Left ventricle myocardium inferior (tissue), 1 donor: ENCODE results near the gene CWC22. TPM values are rescaled to one million over a fixed set of nuclear protein-coding genes. Genes with fewer than 3 reads are reported as not detected.

Experiments
- DNase-seq: peaks from one replicate; pipeline ENCODE4 v3.0.0-alpha.2; 2020
- H3K27ac ChIP-seq: fragments of 200-600 bp; replicated peaks from 2 replicates; pipeline ENCODE4 v1.8.0; 2021
- H3K27me3 ChIP-seq: fragments of 200-600 bp; 2 replicates; pipeline ENCODE4 v1.8.0; 2021; ENCODE audit warnings: low read depth
- H3K36me3 ChIP-seq: fragments of 200-600 bp; 2 replicates; pipeline ENCODE4 v1.8.0; 2021
- H3K4me1 ChIP-seq: fragments of 200-600 bp; 2 replicates; pipeline ENCODE4 v1.8.0; 2021
- H3K4me3 ChIP-seq: fragments of 200-600 bp; 2 replicates; pipeline ENCODE4 v1.8.0; 2021; ENCODE audit warnings: mild to moderate bottlenecking, moderate library complexity
- H3K9me3 ChIP-seq: fragments of 200-600 bp; replicated peaks from 2 replicates; pipeline ENCODE4 v1.8.0; 2021
- intact Hi-C: fragments of 100-400 bp; cut with micrococcal nuclease; formaldehyde crosslinking; loops from one replicate; pipeline ENCODE4 v1.11.0; 2022
- total RNA-seq: library from RNA; stranded (reverse); fragmentation: NEBNext Ultra II Directional; extraction: Animal tissue kit (Norgen Biotek cat#: 25700); gene quantifications from one replicate; pipeline ENCODE4 v1.2.1, GENCODE V29; 2021
- TF ChIP-seq, protein P1 (sequence below): fragments of 200-600 bp; IDR thresholded peaks from 2 replicates; pipeline ENCODE4 v1.8.0; 2021; ENCODE audit warnings: antibody characterized with exemption, mild to moderate bottlenecking, borderline replicate concordance
- donor health status: DM: no; HTN: yes; CAD: no; lungs with severe emphysema.

The CWC22 gene
- total RNA-seq, 1 donor from 2014 or later = 12.0 TPM

DNA sequence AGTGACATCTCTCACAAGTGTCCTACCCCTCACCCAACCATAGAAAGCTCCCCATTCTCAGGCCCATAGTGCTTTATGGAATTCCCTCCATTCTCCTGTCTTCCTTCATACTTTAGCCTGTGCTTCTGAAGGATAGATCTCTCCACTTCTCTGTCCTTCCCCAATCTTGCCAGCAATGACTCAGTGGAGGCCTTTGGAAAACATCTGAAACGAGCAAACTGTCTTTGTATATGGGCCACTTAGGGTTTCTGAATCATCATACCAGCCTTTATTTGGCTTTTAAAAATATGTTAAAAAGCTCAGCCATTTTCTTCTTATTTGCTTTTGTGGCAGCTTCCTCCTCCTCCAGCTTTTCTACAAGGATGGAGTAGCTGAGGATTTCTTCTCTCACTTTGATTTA lies 80.1 kb downstream of the CWC22 start:
- H3K27me3 ChIP-seq = no peaks in the 10 kb centered on the region
- peaks cover 32% of the 10 kb centered on the region for H3K9me3 ChIP-seq
- TF ChIP-seq, protein P1, sequence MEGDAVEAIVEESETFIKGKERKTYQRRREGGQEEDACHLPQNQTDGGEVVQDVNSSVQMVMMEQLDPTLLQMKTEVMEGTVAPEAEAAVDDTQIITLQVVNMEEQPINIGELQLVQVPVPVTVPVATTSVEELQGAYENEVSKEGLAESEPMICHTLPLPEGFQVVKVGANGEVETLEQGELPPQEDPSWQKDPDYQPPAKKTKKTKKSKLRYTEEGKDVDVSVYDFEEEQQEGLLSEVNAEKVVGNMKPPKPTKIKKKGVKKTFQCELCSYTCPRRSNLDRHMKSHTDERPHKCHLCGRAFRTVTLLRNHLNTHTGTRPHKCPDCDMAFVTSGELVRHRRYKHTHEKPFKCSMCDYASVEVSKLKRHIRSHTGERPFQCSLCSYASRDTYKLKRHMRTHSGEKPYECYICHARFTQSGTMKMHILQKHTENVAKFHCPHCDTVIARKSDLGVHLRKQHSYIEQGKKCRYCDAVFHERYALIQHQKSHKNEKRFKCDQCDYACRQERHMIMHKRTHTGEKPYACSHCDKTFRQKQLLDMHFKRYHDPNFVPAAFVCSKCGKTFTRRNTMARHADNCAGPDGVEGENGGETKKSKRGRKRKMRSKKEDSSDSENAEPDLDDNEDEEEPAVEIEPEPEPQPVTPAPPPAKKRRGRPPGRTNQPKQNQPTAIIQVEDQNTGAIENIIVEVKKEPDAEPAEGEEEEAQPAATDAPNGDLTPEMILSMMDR = no peak
- H3K27ac ChIP-seq = no peak overlapping the region
- intact Hi-C loops = no loop called here
- H3K4me3 ChIP-seq = no peak overlapping the region
- H3K4me1 ChIP-seq = no peaks in the 10 kb centered on the region
- peaks cover 9% of the 10 kb centered on the region for H3K36me3 ChIP-seq
- DNase-seq = no peak

DNA sequence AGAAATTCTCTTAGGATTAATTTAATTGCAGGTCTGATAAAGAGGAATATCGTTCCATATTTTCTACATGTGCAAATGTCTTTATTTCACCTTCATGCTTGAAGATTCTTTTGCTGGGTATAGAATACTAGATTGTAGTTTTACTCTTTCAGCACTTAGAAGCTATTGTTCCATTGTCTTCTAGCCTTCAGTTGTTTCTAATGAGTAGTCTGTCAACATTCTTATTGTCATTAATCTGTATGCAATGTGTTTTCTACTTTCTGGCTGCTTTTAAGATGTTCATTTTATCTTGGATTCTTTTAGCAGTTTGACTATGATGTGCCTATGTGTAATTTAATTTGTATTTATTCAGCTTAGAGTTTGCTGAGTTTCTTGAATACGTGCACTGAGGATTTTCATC lies 81.4 kb downstream of the CWC22 start:
- no peak overlapping the region for H3K4me3 ChIP-seq
- H3K27me3 ChIP-seq = no peaks in the 10 kb centered on the region
- TF ChIP-seq, protein P1 = no peak
- DNase-seq = no peak
- H3K27ac ChIP-seq = no peak overlapping the region
- intact Hi-C loops = no loop called here
- peaks cover 9% of the 10 kb centered on the region for H3K36me3 ChIP-seq
- H3K9me3 ChIP-seq = peaks cover 32% of the 10 kb centered on the region
- no peaks in the 10 kb centered on the region for H3K4me1 ChIP-seq

DNA sequence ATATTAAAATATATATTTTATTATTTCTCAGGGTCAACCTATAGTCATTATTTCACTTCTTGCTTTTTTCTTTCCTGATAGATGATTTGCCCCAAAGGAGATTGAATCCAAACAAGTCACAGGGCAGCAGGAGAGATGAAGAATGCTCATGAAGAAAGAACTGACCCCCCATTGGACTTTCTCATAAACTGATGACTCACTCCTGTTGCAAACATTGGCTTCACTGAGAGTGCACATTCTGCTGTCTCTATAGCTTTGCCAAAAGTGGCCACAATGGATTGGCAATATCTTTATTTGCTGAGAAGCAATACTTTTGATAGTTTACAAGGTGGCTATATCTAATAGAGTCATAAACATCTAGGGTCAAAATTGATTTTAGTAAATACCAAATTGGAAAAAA lies 89.8 kb downstream of the CWC22 start:
- Histone ChIP-seq H3K36me3 (no peaks in the 10 kb centered on the region), H3K27me3 (no peaks in the 10 kb centered on the region), H3K9me3 (no peaks in the 10 kb centered on the region), H3K27ac (no peak overlapping the region), H3K4me1 (no peaks in the 10 kb centered on the region), H3K4me3 (no peak overlapping the region)
- TF ChIP-seq, protein P1 = no peak
- DNase-seq = no peak
- intact Hi-C loops = no loop called here

DNA sequence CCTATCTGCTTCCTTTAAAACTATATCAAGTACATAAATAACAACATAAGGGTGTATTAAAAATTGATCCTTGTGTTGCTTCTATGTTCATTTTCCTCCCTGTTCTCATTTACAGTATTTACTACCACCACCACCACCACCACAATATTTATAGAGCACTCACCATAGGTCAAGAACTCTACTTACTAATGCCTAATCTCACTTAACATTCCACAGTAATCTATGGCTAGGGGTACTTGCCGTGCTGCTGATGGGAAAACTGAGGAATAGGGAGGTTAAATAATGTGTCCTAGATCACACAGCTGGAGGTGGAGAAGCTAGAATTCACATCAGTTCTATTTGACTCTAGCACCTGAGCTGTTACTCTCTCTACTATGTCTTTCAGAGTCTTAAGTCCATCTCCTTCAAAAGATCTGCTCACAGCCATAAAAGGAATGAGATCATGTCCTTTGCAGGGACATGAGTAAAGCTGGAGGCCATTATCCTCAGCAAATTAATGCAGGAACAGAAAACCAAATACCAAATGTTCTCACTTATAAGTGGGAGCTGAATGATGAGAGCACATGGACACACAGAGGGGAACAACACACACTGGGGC lies 91.6 kb downstream of the CWC22 start:
- H3K4me3 ChIP-seq = no peak overlapping the region
- TF ChIP-seq, protein P1 = no peak
- H3K36me3 ChIP-seq = no peaks in the 10 kb centered on the region
- H3K27me3 ChIP-seq = no peaks in the 10 kb centered on the region
- no peak for DNase-seq
- intact Hi-C loops = no loop called here
- no peaks in the 10 kb centered on the region for H3K4me1 ChIP-seq
- no peak overlapping the region for H3K27ac ChIP-seq
- H3K9me3 ChIP-seq = no peaks in the 10 kb centered on the region

DNA sequence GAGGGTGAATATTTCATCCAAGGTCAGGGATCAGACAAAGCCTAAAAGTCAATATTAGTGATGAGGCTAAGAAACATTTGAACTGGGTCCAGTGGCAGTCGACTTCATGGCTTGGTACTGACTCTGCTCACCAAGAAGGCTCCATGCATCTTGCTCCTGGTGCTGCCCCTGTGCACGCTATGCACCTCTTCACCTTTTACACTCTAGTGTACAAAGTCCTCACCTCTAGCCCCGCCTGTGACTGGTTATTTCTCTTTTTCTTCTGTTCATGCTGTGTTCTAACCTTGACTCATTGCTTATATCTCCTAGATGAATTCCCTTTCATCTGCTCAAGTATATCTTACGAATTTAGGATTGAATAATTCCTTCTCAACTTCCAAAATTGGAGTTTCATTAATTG lies 93.3 kb downstream of the CWC22 start:
- Histone ChIP-seq H3K27me3 (no peaks in the 10 kb centered on the region), H3K27ac (no peak overlapping the region), H3K36me3 (no peaks in the 10 kb centered on the region), H3K4me1 (no peaks in the 10 kb centered on the region), H3K4me3 (no peak overlapping the region), H3K9me3 (no peaks in the 10 kb centered on the region)
- TF ChIP-seq, protein P1 = no peak
- intact Hi-C loops = no loop called here
- no peak for DNase-seq

DNA sequence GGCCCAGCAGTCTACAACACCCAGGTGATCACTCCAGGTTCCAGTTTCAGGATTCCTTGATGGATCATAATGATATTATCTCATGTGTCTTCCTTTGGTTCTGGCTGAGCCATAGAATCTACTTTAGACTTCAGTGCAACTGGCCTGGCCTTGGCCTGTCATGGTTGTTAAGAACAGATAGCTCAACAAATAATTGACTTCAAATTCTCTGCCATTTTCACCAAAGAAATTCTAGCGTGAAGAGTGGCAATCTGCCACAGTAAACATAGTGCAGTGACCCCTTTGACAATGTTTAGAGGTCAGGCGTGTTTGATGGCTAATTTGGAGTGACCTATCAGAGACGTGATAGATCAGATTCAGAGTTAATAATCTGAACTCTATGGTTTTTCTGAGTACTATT lies 95.5 kb downstream of the CWC22 start:
- H3K9me3 ChIP-seq = no peaks in the 10 kb centered on the region
- intact Hi-C loops = no loop called here
- DNase-seq = no peak
- no peak overlapping the region for H3K4me3 ChIP-seq
- no peaks in the 10 kb centered on the region for H3K27me3 ChIP-seq
- no peaks in the 10 kb centered on the region for H3K4me1 ChIP-seq
- no peaks in the 10 kb centered on the region for H3K36me3 ChIP-seq
- TF ChIP-seq, protein P1 = no peak
- no peak overlapping the region for H3K27ac ChIP-seq
